Measurements from ENCODE around the gene NAPSA.
"Not testable (repeated sequence)": the region's sequence is repeated elsewhere in the genome, so short reads cannot be mapped to it uniquely, and the experiment has no call there.

NAPSA gene

GRCh38 chr19:50358483-50359327, 6.7 kb downstream of the NAPSA start:
- no peaks in the 10 kb centered on the region for H3K9me3 Mint-ChIP-seq
- no peak overlapping the region for H3K27ac Mint-ChIP-seq
- DNase-seq = no peak
- TF ChIP-seq CTCF (IDR thresholded peaks at IDR 0.05) = no peak
- H3K27me3 Mint-ChIP-seq (ENCODE audit: low read depth, poor library complexity) = peaks cover 17% of the 10 kb centered on the region
- no peak overlapping the region for H3K4me3 Mint-ChIP-seq
- peaks cover 11% of the 10 kb centered on the region for H3K4me1 Mint-ChIP-seq
- peaks cover 16% of the 10 kb centered on the region for H3K36me3 Mint-ChIP-seq (ENCODE audit: low read depth)

- Mint-ChIP-seq H3K9me3 (no peaks in the 10 kb centered on the region), H3K4me3 (no peak overlapping the region), H3K27me3 (ENCODE audit: low read depth, poor library complexity) (peaks cover 12% of the 10 kb centered on the region), H3K27ac (no peak overlapping the region), H3K36me3 (ENCODE audit: low read depth) (peaks cover 16% of the 10 kb centered on the region), H3K4me1 (peaks cover 6% of the 10 kb centered on the region)
- peak; percentile 76 for DNase-seq
- peak; percentile 70 for TF ChIP-seq CTCF (IDR thresholded peaks at IDR 0.05)
Observed at GRCh38 chr19:50357178-50358100, 8.0 kb downstream of the NAPSA start.

- no peak overlapping the region for H3K4me3 Mint-ChIP-seq
- TF ChIP-seq CTCF (IDR thresholded peaks at IDR 0.05) = no peak
- H3K9me3 Mint-ChIP-seq = no peaks in the 10 kb centered on the region
- no peak for DNase-seq
- peaks cover 6% of the 10 kb centered on the region for H3K4me1 Mint-ChIP-seq
- H3K36me3 Mint-ChIP-seq (ENCODE audit: low read depth) = peaks cover 16% of the 10 kb centered on the region
- H3K27ac Mint-ChIP-seq = no peak overlapping the region
- peaks cover 11% of the 10 kb centered on the region for H3K27me3 Mint-ChIP-seq (ENCODE audit: low read depth, poor library complexity)
Observed at GRCh38 chr19:50356691-50357177, 8.7 kb downstream of the NAPSA start.

- H3K9me3 Mint-ChIP-seq; H3K36me3 Mint-ChIP-seq (ENCODE audit: low read depth); H3K4me3 Mint-ChIP-seq; DNase-seq; H3K27me3 Mint-ChIP-seq (ENCODE audit: low read depth, poor library complexity); H3K27ac Mint-ChIP-seq: not testable (repeated sequence)
- peaks cover 23% of the 10 kb centered on the region for H3K4me1 Mint-ChIP-seq
Observed at GRCh38 chr19:50353487-50353880, 12.0 kb downstream of the NAPSA start.

- peak overlapping the region; percentile 51 for H3K27ac Mint-ChIP-seq
- peaks cover 33% of the 10 kb centered on the region for H3K4me1 Mint-ChIP-seq
- no peak for DNase-seq
- no peaks in the 10 kb centered on the region for H3K27me3 Mint-ChIP-seq (ENCODE audit: low read depth, poor library complexity)
- H3K9me3 Mint-ChIP-seq = no peaks in the 10 kb centered on the region
- no peak overlapping the region for H3K4me3 Mint-ChIP-seq
- H3K36me3 Mint-ChIP-seq (ENCODE audit: low read depth) = peaks cover 3% of the 10 kb centered on the region
- no peak for TF ChIP-seq CTCF (IDR thresholded peaks at IDR 0.05)
Observed at GRCh38 chr19:50352242-50352641, 13.2 kb downstream of the NAPSA start.
